ENCODE results near the gene OSBPL9.

The OSBPL9 gene

DNA sequence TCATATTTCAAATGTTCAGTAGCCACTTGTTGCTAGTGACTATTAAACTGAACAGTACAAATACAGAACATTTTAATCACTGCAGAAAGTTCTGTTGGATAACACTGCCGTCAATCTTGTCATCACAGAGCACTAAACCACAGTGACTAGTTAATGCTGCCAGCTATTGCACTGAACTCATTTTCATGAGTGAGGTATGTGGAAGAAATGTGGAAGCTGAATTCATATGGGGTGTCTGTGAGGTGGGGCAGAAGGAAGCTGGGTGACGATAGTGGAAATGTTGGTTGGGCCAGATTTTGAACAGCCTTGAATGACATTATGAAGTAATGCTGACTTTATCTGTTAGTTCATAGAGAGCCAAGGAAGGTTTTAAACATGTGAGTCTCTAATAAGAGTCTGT lies 49.6 kb downstream of the OSBPL9 start:
- Histone ChIP-seq H3K9me3 (ENCODE audit: low read length) (no peaks in the 10 kb centered on the region), H3K4me3 (ENCODE audit: low read length) (no peak overlapping the region), H3K4me1 (ENCODE audit: insufficient read depth, low read length) (no peaks in the 10 kb centered on the region), H2AFZ (ENCODE audit: low read depth, low read length) (no peak overlapping the region), H3K36me3 (ENCODE audit: insufficient read depth, low read length) (no peaks in the 10 kb centered on the region), H3K27me3 (ENCODE audit: insufficient read depth, low read length) (no peaks in the 10 kb centered on the region)

DNA sequence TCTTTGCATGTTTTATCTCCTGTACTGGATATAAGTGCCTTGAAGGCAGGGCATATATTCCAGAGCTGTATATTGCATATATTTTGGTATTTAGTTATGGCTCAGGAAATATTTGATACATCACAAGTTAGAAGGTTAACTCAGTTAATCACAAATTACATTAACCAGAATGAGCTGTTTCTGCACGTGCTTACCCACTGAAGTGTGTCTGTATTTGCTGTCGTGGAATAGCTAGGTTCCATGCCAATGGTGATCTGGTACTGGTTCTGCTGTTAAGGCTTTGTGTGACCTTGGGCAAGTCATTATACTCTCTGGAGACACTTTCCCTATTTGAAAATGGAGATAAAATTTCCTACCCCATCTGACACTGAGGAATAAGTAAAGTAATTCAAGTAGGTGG lies 50.7 kb downstream of the OSBPL9 start:
- H2AFZ ChIP-seq (ENCODE audit: low read depth, low read length), result no peak overlapping the region
- no peaks in the 10 kb centered on the region for H3K9me3 ChIP-seq (ENCODE audit: low read length)
- H3K4me3 ChIP-seq (ENCODE audit: low read length), result no peak overlapping the region
- no peaks in the 10 kb centered on the region for H3K36me3 ChIP-seq (ENCODE audit: insufficient read depth, low read length)
- no peaks in the 10 kb centered on the region for H3K27me3 ChIP-seq (ENCODE audit: insufficient read depth, low read length)
- no peaks in the 10 kb centered on the region for H3K4me1 ChIP-seq (ENCODE audit: insufficient read depth, low read length)

DNA sequence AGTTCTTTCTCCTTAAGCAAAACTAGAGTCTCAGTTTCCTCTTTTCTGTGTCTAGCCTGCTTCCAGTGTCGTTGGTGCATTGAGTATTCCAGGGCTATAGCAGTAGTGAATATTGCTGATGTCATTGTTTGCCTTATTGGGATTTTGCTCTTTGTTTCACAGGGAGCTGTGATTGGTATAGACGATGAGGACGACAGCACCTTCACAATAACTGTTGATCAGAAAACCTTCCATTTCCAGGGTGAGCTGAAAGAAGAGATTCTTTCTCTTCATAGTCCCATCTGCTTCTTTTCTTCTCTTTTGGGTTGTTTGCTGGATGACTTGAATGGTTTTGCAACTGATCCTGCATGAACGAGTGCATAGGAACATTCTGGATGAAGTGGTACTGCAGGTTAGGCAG lies 52.4 kb downstream of the OSBPL9 start:
- Histone ChIP-seq H3K4me3 (ENCODE audit: low read length) (no peak overlapping the region), H2AFZ (ENCODE audit: low read depth, low read length) (no peak overlapping the region), H3K36me3 (ENCODE audit: insufficient read depth, low read length) (no peaks in the 10 kb centered on the region), H3K27me3 (ENCODE audit: insufficient read depth, low read length) (no peaks in the 10 kb centered on the region), H3K4me1 (ENCODE audit: insufficient read depth, low read length) (no peaks in the 10 kb centered on the region), H3K9me3 (ENCODE audit: low read length) (no peaks in the 10 kb centered on the region)

DNA sequence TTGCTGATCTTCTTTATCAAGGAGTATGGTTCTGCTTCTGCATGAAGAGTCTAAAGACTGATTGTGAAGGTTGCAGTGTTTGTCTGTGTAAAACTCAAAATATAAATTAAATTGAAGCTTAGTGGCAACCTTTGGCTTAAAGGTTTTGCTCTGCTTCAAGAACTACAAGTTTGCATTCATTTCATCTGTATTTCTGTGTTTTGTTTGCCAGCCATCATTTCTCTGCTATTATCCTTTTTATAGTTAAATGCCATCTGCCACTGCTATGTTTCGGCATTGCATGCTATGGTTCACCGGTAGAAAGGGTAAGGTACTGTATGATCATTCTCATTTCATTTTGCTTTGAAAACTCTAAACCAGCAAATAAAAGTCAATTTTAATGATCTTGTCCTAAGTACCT lies 52.9 kb downstream of the OSBPL9 start:
- no peaks in the 10 kb centered on the region for H3K36me3 ChIP-seq (ENCODE audit: insufficient read depth, low read length)
- H3K4me3 ChIP-seq (ENCODE audit: low read length), result no peak overlapping the region
- no peaks in the 10 kb centered on the region for H3K27me3 ChIP-seq (ENCODE audit: insufficient read depth, low read length)
- no peaks in the 10 kb centered on the region for H3K4me1 ChIP-seq (ENCODE audit: insufficient read depth, low read length)
- no peaks in the 10 kb centered on the region for H3K9me3 ChIP-seq (ENCODE audit: low read length)
- no peak overlapping the region for H2AFZ ChIP-seq (ENCODE audit: low read depth, low read length)

DNA sequence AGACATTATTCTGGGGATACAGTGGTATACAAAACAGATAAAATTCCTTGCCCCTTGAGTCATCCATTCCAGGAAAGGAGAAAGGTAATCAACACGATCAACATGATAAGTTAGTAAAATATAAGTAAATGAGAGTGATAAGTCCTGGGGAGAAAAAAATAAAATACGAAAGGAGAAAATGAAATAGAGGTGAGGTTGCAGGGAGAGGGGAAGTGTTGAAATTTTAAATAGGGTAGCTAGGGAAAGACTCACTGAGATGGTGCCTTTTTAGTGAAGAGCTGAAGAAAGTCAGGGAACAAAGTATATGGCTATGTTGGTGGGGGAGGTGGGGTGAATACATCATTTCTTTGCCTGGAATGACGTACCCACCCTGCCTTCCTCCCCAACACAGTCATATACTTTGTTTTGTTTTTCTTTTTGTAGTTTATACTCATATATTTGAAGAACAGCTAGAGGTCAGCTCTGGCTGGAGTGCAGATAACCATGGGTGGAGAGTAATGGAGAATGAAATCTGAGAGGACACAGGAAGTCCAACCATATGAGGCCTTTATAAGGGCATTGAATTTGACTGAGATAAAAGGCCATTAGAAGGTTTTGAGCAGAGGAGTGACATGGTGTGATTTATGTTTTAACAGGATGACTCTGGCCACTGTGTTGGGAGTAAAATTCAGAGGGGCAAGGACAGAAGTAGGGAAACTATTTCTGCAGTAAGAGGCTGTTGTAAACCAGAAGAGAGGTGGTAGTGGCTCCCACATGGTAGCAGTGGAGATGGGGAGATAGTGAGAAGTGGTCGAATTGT lies 54.8 kb downstream of the OSBPL9 start:
- no peak overlapping the region for H3K4me3 ChIP-seq (ENCODE audit: low read length)
- no peaks in the 10 kb centered on the region for H3K9me3 ChIP-seq (ENCODE audit: low read length)
- no peaks in the 10 kb centered on the region for H3K36me3 ChIP-seq (ENCODE audit: insufficient read depth, low read length)
- no peaks in the 10 kb centered on the region for H3K4me1 ChIP-seq (ENCODE audit: insufficient read depth, low read length)
- no peak overlapping the region for H2AFZ ChIP-seq (ENCODE audit: low read depth, low read length)
- H3K27me3 ChIP-seq (ENCODE audit: insufficient read depth, low read length), result no peaks in the 10 kb centered on the region

DNA sequence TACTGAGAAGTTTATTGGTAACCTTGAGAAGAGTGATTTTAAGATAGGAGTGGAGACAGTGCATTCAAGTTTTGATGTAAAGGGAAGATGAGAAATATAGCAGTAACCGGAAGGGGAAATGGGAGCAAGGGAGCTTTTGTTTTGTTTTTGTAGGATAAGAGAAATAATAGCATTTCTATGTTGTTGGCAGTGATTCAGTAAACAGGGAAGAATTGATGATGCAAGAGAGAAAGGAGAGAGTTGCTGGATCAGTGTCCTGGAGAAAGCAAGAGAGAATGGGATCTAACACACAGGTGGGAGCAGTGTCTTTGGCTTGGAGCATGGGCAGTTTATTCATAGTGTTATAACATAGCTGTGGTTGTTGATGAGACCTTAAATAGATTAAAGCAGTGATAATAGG lies 56.4 kb downstream of the OSBPL9 start:
- no peaks in the 10 kb centered on the region for H3K9me3 ChIP-seq (ENCODE audit: low read length)
- H3K4me1 ChIP-seq (ENCODE audit: insufficient read depth, low read length), result no peaks in the 10 kb centered on the region
- H2AFZ ChIP-seq (ENCODE audit: low read depth, low read length), result no peak overlapping the region
- no peak overlapping the region for H3K4me3 ChIP-seq (ENCODE audit: low read length)
- H3K36me3 ChIP-seq (ENCODE audit: insufficient read depth, low read length), result no peaks in the 10 kb centered on the region
- no peaks in the 10 kb centered on the region for H3K27me3 ChIP-seq (ENCODE audit: insufficient read depth, low read length)

DNA sequence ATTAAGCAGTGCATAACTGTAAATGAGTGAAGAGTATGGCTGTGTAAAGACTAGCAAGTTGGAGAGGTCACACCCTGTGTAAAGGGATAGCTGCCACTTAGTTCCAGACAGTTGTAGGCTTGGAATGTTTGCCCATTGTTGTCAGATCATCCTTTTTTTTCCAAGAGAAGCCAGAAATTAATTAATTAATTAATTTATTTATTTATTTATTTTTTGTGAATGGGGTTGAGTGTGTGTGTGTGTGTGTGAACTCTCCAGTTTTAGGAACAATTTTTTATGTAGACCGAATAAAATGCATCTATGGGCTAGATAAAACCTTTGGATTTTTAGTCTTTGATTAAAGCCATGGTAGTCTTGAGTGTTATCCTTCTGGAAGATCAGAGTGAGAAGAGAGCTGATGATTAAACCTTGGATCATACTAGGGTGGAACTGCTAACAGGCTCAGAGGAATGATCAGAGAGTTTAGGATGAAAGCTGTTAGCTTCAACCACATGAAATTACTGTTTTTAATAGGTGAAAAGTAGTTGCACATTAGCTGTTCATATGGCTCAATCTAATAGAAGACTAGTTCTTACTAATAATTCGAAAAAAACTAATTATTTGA lies 58.4 kb downstream of the OSBPL9 start:
- H3K36me3 ChIP-seq (ENCODE audit: insufficient read depth, low read length), result no peaks in the 10 kb centered on the region
- no peaks in the 10 kb centered on the region for H3K9me3 ChIP-seq (ENCODE audit: low read length)
- H3K4me3 ChIP-seq (ENCODE audit: low read length), result no peak overlapping the region

DNA sequence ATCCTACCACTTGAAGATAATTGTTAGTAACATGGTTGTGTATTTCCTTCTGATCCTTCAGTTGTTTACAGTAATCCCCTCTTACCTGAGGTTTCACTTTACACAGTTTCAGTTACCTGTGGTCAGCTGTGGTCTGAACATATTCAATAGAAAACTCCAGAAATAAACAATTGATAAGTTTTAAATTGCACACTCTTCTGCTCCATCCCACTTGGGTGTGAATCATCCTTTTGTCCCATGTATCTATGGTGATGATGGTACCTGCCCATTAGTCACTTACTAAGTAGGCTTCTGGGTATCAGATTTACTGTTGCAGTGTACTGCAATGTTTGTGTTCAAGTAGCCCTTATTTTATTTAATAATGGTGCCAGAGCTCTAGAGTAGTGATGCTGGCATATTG lies 62.5 kb downstream of the OSBPL9 start:
- Histone ChIP-seq H3K27me3 (ENCODE audit: insufficient read depth, low read length) (no peaks in the 10 kb centered on the region), H3K9me3 (ENCODE audit: low read length) (no peaks in the 10 kb centered on the region), H3K4me1 (ENCODE audit: insufficient read depth, low read length) (no peaks in the 10 kb centered on the region), H2AFZ (ENCODE audit: low read depth, low read length) (no peak overlapping the region), H3K4me3 (ENCODE audit: low read length) (no peak overlapping the region), H3K36me3 (ENCODE audit: insufficient read depth, low read length) (no peaks in the 10 kb centered on the region)

More for the DNA sequence above, 58.4 kb downstream of the OSBPL9 start:
- no peaks in the 10 kb centered on the region for H3K27me3 ChIP-seq (ENCODE audit: insufficient read depth, low read length)
- no peak overlapping the region for H2AFZ ChIP-seq (ENCODE audit: low read depth, low read length)
- no peaks in the 10 kb centered on the region for H3K4me1 ChIP-seq (ENCODE audit: insufficient read depth, low read length)

DNA sequence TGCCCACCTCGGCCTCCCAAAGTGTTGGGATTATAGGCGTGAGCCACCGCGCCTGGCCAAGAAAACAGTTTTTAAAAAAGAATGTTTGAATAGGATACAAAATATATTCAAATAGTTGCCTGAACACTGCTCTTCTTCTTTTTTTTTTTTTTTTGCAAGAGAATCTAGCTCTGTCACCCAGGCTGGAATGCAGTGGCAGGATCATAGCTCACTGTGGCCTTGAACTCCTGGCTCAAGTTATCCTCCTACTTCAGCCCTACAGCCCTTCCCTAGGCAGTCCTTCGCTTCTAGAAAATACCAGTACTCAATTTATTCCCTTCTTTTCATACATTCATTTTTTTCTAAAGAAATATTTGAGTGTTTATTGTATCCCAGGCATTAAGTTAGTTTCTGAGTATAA lies 67.9 kb downstream of the OSBPL9 start:
- no peaks in the 10 kb centered on the region for H3K9me3 ChIP-seq (ENCODE audit: low read length)
- H2AFZ ChIP-seq (ENCODE audit: low read depth, low read length), result no peak overlapping the region
- H3K4me3 ChIP-seq (ENCODE audit: low read length), result no peak overlapping the region
- no peaks in the 10 kb centered on the region for H3K36me3 ChIP-seq (ENCODE audit: insufficient read depth, low read length)
- no peaks in the 10 kb centered on the region for H3K27me3 ChIP-seq (ENCODE audit: insufficient read depth, low read length)
- peaks cover 8% of the 10 kb centered on the region for H3K4me1 ChIP-seq (ENCODE audit: insufficient read depth, low read length)

DNA sequence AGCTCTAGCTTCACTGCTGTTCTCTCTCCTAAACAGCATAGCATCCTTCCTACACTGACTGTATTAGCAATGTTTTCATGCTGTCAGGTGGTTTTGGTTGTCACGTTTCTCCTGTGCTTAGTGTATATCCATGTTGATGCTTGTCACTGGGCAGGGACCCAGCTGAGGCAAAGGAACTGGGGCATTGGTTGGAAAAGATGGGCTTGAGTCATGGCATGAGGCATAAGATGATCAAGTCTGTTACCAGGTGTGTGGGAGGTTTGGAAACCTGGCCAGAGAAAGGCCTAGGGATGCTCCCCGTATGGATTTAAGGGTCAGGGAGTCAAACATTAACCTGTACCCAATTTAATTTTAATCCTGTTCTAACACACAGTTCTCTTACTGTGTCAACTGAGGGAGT lies 69.6 kb downstream of the OSBPL9 start:
- H3K36me3 ChIP-seq (ENCODE audit: insufficient read depth, low read length), result no peaks in the 10 kb centered on the region
- H3K9me3 ChIP-seq (ENCODE audit: low read length), result no peaks in the 10 kb centered on the region
- H3K4me1 ChIP-seq (ENCODE audit: insufficient read depth, low read length), result peaks cover 13% of the 10 kb centered on the region
- no peaks in the 10 kb centered on the region for H3K27me3 ChIP-seq (ENCODE audit: insufficient read depth, low read length)
- no peak overlapping the region for H3K4me3 ChIP-seq (ENCODE audit: low read length)
- no peak overlapping the region for H2AFZ ChIP-seq (ENCODE audit: low read depth, low read length)

DNA sequence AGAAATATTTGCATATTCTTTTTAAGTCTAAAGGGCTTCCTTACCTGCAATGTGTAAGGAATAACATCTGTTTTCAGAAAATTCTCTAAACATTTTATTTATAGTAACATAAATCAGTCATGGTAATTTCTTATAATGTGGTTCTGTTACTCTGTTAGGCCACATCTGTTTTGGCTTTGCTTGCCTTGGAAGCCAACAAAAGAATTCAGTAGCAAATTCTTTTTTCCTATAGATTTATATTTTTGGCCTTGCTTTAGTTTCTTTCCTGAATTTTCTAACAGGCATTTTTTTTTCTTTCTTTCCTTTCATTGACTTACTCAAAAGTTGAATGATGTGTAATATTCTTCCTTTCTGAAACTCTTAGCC lies 72.2 kb downstream of the OSBPL9 start:
- H3K36me3 ChIP-seq (ENCODE audit: insufficient read depth, low read length), result no peaks in the 10 kb centered on the region
- H2AFZ ChIP-seq (ENCODE audit: low read depth, low read length), result no peak overlapping the region
- H3K27me3 ChIP-seq (ENCODE audit: insufficient read depth, low read length), result no peaks in the 10 kb centered on the region
- peaks cover 13% of the 10 kb centered on the region for H3K4me1 ChIP-seq (ENCODE audit: insufficient read depth, low read length)
- H3K9me3 ChIP-seq (ENCODE audit: low read length), result no peaks in the 10 kb centered on the region
- no peak overlapping the region for H3K4me3 ChIP-seq (ENCODE audit: low read length)

DNA sequence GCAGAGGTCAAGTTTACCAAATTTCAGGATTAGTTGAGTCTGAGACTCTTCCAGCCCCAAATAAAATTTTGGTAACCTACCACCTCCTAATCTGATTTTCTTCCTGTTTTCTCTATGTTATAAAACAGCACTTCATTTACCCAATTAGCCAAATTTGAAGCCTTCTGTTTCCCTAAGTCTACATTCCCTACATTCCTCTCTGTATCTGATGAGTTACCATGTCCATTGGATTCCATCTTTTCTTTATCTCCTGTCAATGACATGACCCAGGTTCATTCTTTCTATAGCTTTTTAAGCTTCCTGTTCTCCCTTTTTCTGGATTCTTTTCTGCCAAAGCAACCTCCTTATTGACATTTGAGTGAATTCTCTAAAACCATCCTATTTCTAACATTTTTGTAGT lies 72.8 kb downstream of the OSBPL9 start:
- Histone ChIP-seq H3K4me3 (ENCODE audit: low read length) (no peak overlapping the region), H3K36me3 (ENCODE audit: insufficient read depth, low read length) (no peaks in the 10 kb centered on the region), H3K27me3 (ENCODE audit: insufficient read depth, low read length) (no peaks in the 10 kb centered on the region), H2AFZ (ENCODE audit: low read depth, low read length) (no peak overlapping the region), H3K4me1 (ENCODE audit: insufficient read depth, low read length) (peaks cover 13% of the 10 kb centered on the region), H3K9me3 (ENCODE audit: low read length) (no peaks in the 10 kb centered on the region)

DNA sequence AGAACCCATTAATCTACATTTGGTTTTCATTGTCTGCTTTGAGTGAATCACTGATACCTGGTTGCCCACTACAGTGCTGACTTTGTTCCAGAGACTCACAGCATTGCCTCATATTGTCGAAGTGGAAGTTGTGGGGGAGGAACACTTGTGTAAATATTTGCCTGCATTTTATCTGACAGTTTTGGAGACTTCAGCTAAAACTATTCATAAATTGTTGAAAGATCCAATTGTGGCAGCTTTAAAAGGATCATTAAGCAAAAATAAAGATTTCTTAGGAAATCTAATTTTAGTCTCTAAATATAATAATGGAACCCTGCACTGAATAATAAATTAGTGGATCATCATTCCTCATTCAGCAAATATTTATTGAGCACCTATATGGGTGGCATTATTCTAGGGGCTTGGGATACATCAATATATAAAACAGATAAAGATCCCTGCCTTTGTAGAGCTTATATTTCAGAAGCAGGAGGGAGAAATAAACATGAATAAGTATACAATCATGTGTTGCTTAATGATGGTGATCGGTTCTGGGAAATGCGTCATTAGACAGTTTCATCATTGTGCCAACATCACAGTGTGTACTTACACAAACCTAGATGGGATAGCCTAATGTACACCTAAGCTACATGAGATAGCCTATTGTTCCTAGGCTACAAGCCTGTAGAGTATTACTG lies 73.5 kb downstream of the OSBPL9 start:
- Histone ChIP-seq H3K36me3 (ENCODE audit: insufficient read depth, low read length) (no peaks in the 10 kb centered on the region), H3K27me3 (ENCODE audit: insufficient read depth, low read length) (no peaks in the 10 kb centered on the region), H2AFZ (ENCODE audit: low read depth, low read length) (no peak overlapping the region), H3K9me3 (ENCODE audit: low read length) (no peaks in the 10 kb centered on the region), H3K4me3 (ENCODE audit: low read length) (no peak overlapping the region), H3K4me1 (ENCODE audit: insufficient read depth, low read length) (peaks cover 13% of the 10 kb centered on the region)

Measured in neuron (in vitro differentiated cells).